Measurements from ENCODE around the gene ZNF716.
"Not testable (repeated sequence)": the region's sequence is repeated elsewhere in the genome, so short reads cannot be mapped to it uniquely, and the experiment has no call there.

The ZNF716 gene

DNA sequence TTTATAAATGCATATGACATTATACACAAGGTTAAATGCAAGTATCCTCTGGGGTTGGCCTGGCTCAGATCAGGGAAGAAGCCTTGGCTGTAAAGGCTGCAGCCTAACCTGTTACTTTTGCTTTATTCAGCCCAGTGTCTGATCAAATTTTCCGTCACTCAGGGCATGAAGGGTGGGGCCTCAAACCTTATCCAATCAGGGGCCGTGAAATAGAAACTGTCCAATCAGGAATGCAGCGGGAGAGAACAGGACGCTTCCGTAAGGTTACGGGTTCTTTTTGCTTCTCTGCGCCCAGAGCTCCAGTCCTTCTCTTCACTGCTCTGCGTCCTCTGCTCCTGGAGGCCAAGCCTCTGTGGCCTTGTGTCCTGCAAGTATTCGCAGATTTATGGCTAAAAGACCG, at the start of gene ZNF716:
Gene ZNF716, plus strand, starts transcription at position 274 of the 400 bp plus-strand sequence. Its CDS starts 112 bp downstream, at position 386.
- DNase-seq = no peak

DNA sequence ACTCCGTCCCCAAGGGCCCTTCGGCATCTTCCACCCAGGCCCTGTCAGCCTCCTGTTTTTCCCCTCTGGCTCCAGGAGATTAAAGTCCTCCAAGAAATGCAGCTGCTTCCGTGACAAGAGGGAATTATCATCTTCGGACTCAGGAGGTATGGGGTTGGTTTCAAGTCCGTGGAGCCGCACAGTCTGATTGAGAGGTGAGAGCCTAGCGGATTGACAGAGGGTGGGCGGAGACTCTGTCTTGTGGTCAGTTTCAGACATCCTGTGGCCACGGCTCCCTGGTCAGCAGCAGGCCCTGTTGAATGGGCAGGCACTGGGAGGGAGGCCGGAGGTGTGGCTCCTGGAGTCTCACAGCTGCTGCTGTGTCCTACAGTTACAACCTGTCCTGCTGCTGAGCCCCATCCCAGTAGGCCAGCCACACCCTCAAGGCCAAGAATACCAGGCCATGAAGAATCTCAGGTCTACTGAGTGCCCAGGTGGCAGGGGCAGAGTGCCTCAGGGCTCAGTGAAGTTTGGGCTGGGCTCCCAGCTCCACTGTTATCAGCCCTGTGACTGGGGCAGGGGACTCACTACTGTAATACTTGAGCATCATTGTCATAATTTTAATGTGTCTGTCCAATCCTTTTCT, 49.3 kb upstream of the ZNF716 start:
- no peak for DNase-seq

DNA sequence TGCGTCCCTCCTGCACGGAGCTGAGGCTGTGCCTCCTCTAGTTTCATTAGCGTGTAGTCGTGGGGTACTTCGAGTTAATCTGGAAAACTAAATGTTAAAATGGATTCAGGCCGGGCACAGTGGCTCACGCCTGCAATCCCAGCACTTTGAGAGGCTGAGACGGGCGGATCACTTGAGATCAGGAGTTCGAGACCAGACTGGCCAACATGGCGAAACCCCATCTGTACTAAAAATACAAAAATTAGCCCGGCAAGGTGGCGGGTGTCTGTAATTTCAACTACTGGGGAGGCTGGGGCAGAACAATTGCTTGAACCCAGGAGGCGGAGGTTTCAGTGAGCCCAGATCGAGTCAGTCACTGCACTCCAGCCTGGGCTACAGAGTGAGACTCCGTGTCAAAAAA, 46.9 kb upstream of the ZNF716 start:
- DNase-seq = not testable (repeated sequence)

DNA sequence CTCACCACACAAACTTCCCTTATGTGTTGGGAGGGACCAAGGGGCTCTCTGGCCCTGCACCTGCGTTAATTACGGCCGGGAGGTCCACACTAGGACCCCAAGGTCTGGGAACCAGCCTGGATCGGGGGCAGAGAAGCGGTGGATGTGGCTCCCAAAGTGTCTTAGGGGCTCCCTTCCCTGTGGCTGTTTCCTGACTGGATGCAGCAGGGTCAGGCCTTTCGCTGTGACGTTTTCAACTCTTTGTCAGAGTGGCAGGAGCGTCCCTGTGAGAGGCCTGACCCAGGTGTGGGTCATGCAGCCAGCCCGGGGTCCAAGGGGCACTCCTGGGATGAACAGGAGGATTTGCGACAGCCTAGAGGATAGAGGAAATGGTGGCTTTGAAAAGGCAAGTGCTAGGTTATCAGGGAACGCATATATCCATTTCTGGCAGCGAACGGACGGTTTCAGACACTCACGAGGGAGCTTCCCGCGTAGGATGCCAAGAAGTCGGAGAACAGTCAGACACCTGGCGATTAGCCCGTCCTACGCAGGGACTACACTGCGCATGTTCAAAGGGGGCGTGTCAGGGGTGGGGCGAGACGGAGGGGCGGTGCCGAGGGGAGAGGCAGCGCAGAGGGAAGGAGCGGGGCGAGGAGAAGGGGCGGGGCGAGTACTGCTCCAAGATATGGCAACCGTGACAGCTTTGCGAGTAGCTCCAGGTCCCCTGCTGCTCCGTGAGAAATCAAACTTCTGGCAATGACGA, 46.2 kb upstream of the ZNF716 start:
- no peak for DNase-seq

DNA sequence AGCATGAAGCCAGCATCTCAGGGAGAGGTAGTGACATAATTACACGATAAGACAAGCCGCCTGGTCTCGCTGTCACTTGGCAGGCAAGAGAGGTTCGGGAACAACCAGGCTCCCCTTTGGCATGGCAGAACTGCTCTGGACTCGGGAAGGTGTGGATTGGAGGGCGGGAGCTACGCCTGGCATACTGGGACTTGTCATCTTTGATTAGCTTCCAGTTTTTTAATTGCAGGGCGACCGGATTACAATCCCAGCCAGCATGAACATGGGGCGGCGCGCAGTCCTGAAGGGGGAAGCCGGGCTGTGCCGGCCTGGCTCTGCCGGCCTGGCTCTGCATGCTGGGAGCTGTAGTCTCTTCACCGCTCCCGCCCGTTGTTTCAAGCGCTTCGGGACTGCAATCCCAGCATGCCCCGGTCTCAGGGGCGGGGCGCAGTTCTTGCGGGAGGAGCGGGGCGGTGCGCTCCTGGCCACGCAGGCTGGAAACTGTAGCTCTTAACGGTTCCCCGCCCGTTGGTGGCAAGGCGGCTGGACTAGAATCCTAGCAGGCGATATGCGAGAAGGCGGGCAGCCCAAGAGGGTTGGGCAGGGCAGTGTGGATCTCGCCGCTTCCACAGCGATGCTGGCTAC, 45.5 kb upstream of the ZNF716 start:
- DNase-seq = no peak

DNA sequence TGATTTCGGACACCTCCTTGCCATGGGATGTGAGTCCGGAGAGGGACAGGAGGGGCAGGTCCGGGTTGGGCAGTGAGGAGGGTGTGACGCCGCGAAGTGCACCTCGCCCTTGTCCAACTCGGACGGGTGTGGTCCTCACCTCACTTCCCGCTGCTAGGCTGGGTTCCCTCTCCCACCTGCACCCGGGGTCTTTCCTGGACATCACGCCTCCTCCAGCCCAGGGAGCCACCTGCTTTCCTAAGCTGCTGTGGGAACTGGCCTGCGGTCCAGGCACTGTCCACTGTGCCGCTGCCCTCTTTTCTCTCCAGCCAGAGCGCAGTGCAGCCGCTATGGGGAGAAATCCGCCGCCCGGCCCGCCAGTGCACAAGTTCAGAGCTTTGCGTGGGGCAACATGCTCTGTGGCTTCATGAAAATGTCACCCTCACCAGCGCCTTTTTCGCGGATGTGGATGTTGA, 45.0 kb upstream of the ZNF716 start:
- no peak for DNase-seq

DNA sequence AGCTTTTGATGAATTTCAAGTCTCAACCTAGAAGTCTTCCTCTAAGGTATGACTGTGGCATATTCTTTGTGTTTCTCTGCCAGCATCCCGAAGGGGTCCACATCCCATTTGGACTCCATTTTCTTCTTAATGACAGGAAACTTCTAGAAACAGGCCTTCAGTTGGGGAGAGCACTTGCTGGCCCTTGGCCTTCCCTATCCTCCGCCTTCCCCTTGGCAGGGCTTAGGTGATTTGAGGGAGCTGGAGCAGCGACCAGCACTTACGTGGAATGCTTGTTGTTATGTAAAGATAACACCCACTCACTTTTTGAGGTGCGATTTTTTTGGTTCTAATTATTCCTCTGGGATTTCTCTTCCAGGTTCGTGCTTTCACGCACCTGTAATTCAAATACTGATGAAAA, 42.9 kb upstream of the ZNF716 start:
- DNase-seq = no peak

DNA sequence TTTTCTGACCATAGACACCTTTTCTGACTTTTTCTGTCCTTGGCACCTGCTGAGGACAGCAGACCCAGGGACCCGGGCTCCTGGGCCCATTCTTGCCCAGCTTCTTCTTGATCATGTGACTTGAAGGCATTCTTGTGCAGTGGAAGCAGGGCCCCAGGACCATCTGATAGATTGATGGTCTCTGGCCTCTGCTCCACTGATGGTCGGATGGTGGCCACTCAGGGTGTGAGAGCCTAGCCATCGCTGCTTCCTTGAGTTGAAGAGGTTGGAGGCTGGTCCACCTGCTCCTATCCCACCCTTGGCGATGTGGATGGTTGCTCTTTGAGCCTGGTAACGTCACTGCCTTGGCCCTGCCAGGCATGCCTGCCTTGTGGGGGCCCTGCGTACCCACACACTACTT, 37.8 kb upstream of the ZNF716 start:
- no peak for DNase-seq

DNA sequence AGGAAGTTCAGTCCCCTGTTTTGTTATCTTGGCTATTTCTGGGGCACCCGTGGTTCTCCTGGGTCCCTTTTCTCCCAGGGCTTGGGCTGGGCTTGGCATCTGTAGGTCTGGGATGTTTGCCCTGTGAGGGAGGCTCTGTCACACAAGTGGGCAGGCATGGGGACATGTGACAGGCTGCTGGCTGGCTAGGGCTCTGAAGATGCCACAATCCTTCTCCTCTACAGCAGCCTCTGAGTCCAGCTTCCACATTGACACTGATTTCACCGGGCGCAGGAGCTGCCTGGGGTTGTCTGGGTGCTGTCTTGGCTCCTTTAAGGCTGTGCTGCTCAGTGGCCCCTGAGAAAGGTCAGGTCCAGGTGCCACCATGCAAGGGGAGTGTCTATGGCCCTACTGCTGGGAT, 37.4 kb upstream of the ZNF716 start:
- DNase-seq = no peak

DNA sequence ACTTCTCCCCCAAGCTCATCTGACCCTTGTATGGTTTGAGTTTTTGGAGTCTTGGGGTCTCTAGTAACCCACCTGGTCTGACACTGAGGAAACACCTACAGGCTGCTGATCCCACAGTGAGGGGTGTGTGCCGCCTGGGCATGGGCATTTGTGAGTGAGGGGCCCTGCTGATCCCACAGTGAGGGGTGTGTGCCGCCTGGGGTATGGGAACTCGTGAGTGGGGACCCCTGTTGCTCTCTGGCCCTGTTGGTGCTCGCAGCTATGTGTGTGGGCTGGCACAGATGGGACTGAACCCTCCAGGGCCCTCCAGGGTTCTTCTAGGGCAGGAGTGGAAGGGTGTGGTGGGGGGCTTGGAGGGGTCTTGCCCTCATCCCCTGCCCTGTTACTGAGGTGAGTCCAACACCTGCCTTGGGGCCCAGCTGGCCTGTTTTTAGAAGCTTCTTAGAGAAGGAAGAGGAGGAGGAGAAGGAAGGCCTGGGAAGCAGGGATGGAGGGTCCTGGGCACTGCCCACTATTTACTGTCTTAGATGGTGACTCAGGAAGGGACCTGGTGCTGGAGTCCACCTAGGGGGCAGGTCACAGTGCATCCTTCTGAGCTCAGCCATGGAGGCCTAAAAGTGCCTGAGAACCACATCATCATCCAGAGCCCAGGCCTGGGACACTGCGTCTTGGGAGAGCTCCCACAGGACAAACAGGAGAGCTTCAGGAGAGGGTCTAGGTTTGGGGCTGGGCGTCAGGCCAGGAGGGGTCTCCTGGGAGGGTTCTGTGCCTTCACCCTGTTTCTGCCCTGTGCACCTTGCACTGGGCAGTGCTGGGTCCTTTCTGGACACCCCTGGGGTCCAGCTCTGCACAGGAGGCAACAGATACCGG, 36.2 kb upstream of the ZNF716 start:
- DNase-seq = no peak

DNA sequence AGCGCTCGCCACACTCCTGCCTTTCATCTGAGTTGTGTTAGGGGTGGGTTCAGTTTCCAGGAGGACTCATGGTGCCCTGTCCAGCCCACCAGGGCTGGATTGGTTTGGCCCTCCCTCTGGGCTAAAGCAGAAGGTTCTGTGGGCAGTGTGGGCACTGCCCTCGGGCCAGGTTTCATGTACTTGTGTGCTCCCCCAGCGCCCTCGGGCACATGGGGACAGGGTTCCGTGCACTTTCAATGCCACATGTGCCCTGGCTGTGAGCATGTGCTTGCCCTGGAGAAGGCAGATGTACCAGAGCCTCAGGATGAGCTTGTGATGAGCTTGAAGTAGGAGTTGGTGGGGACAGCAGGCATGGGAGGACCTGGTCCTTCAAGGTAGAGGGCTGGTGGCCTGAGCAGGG, 35.6 kb upstream of the ZNF716 start:
- DNase-seq = no peak

DNA sequence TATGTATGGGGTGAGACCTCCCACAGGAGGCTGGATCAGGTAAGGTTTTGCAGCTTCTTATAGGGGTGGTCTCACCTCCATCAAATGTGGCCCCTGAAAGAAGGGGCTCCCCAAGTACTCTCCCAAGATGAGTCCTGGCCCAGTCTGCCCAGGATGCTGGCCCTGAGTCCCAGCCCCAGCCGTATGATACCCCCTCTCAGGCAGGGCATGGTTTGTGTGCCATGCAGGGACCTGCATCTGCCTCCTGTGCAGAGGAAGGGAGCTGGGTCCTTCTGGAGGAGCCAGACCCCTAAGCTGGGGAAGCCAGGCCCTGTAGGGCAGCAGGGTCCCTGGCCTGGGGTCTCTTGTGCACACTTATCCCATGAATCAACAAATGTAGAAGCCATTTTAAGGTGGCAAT, 35.1 kb upstream of the ZNF716 start:
- DNase-seq = no peak

DNA sequence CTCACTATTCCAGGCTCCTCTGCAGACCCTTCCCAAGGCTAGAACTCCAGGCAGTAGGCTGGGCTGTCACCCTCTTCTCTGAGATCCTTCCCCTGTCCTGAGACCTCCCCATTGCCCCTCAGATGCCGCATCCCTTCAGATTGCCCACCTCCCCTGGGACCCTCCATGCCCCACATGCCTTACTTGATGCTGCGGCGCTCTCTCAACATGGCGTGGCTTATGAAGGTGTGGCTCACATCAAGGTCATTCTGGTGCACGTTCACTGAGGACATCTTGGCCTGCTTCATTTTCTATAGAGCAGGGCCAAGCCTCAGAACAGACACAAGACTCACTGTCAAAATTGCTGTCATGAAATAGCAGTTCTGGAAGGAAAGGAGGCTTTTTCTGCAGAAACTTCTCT, 34.7 kb upstream of the ZNF716 start:
- no peak for DNase-seq

DNA sequence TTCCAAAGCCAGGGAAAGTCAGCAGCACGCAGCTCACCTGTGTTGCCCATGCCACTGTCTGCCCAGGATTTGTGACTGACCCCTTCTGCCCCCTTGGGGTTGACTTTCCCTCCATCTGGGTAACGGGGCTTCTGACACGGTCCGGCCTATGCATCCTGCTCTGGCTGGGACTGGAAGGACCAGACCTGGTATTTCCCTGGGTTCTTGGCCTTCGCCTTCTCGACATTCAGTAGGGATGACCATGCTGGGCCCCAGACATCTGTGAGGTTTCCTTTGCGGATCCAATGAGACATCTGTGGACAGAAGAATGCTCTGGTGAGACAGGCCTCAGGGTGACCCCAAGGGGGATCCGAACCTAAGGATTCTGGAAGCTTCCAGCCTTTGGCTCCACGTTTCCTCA, 34.2 kb upstream of the ZNF716 start:
- DNase-seq = no peak

DNA sequence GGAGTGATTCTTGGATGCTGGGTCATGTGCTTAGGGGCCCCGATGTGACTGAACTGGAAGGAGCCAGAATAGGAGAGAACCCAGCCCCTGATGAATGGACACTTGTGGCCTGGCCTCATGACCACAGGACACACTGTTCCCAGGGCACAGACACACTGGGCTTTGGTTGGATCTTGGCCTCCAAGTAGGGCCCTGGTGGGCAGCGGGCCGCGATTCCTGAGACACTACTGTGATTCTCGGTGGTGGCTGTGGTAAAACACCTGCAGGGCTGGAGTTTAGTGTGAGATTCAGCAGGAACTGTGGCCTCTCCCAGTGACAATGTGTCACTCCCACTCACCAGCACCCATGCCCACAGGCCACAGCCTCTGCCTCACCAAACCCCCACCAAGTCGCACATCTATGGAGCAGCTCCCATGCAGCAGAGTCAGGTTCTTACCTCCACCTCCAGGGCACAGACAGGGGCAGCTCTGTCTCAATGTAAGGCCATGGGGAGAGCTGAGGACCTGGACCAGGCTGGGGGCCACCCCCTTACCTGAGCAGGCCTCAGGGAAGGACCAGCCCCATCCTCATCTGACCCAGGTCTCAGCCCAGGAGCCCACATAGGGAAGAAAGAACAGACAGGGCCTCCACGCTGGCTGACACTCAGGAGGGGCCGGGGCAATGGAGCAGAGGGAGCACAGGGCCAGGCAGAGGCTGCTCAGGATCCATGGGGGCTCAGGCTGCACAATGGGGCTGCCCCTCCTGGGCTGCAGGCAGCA, 33.2 kb upstream of the ZNF716 start:
- no peak for DNase-seq

DNA sequence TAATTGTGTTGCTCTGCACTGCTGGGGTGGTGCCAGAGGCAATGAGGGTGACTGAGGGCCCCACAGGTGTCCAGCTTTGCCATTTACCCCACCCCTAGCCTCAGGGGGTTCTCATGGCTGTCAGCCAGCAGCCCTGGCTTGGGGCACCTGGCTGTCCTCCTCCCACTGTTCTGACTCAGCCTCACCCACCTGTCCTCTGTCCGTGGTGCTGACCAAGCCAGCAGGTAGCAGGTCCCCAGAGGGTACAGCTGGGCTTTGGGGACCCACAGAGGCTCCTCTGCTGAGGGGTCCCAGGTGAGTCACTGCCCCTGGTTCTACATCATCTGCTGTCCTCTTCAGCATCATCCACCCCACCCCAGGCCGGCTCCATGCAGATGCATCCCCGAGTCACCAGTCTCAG, 32.2 kb upstream of the ZNF716 start:
- no peak for DNase-seq

DNA sequence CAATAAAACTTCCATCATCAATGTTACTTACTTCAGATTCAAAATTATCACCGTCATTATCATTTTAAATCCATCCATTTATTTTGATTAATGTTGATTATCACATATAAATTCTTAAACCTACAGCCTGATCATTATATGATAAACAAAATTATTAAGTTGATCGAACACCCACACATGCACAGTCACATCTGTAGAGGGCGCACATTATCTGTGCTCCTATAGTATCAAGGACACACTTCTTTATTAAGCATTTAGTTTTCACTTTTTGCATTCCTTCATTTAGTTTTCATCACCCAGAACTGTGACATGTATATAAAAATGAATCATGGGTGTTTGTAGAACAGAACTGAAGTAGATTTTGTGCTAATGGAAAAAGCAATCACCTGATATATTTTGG, 26.2 kb upstream of the ZNF716 start:
- no peak for DNase-seq

DNA sequence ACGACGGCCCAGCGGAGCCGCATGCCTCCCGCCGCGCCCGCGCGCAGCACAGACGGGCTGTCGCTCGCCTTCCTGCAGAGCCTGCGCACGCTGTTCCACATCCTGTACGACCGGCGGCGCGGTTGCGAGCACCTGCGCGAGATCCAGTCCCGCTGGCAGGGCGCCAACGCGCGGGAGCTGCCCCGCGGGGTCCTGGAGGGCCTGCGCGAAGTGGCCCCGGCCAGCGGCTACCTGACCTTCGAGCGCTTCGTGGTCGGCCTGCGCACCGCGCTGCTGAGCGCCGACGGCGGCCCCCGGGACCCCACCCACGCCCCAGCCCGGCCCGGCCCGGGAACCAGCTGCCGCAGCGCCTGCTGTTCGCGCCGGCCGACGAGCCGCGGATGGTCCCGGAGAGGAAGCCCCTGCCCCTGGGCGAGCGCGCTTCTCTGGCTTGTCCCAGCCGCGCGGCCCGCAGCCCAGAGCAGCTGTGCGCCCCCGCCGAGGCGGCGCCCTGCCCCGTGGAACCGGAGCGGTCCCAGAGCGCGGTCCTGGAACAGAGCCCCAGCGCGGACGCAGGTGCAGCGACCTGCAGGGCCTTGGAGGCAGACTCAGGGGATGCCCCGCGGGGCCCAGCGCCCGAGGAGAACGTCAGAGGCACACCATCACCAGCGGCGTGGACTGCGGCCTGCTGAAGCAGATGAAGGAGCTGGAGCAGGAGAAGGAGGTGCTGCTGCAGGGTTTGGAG, 25.3 kb upstream of the ZNF716 start:
- no peak for DNase-seq

DNA sequence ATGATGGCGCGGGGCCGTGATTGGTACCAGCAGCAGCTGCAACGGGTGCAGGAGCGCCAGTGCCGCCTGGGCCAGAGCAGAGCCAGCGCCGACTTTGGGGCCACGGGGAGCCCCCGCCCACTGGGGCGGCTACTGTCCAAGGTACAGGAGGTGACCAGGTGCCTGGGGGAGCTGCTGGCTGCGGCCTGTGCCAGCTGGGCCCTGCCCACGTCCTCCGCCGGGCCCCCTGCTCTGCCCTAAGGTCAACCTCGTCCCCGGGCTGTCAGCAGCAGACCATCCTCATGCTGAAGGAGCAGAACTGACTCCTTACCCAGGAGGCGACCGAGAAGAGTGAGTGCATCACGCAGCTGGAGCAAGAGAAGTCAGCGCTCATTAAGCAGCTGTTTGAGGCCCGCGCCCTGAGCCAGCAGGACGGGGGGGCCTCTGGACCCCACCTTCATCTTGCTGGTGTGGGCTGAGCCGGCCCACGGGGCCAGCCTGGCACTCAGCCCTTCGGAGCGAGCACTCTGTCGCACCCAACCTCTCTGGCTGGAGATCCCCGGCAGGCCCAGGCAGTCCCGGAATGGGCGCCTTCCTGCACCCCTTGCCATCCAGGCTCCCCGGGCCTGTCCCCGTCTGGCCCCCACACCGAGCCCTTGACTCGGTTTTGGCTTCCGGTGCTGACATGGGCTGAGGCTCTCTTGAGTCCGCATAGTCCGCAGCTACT, 24.6 kb upstream of the ZNF716 start:
- no peak for DNase-seq

DNA sequence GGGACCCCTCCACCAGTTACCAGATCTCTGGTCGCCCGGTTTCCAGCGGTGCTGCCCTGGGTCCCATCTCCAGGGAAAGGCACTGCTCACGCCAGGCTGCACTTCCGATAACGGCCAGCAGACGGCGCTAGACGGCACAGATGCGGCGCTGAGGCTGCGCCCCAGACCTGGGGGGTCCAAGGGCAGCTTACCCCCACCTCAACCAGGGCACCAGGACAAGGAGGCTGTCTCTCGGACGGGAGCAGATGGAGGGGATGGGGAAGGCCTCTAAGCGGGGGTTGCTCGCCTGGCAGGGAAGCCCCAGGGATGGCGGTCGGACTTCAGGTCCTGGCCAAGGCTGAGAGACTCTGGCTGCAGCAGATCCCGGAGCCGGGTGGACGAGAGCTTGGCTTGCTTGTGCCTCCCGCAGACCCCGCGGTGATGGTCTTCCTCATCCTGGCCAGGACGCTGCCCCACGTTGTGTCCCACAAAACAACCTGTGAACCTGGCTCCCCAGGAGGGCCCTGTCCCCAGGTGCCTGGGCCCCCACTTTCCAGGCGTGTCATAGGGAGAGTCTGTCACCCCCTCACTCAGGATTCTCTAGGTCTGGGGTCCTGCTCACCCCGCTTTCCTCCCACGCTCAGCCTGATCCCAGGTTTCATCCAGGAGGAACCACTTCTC, 23.9 kb upstream of the ZNF716 start:
- no peak for DNase-seq

DNA sequence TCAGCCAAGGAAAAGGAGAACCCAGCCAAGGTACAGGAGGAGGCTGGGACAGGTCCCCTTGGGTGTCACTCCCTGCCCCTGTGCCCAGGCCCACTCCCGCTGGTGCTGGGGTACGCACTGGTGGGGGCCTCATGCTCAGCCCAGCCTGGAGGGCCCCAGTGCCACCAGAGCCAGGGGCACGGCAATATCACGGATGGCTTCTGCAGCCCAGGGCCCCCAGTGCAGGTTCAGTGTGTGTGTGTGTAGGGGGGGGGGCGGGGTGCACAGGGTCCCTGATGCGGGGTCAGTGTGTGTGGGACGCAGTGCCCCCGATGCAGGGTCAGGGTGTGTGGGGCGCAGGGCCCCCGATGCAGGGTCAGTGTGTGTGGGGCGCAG, 23.4 kb upstream of the ZNF716 start:
- DNase-seq = no peak

All from activated CD4-positive, alpha-beta T cell treated with anti-CD3 and anti-CD28 coated beads for 1 hour (primary cell).